ENCODE measurements around the gene SEPTIN3. TPM values are rescaled to one million over a fixed set of nuclear protein-coding genes. Genes with fewer than 3 reads are reported as not detected.
A peak's percentile ranks its signal among the peaks of the same experiment; 100 is the strongest.

The SEPTIN3 gene
- total and polyA plus RNA-seq, 3 donors from 2014 or later: 1.6 to 2.4 (median 2.2) TPM

GRCh38 chr22:41966607-41967240 is 2.5 kb upstream of the SEPTIN3 start:
- WGBS, 2 donors: 43 to 57% methylated on average over 8 of the region's 8 CpGs
- Histone ChIP-seq H3K4me1 (no peaks in the 10 kb centered on the region), H3K4me3 (no peak overlapping the region), H3K27me3 (no peaks in the 10 kb centered on the region), H3K36me3 (ENCODE audit: low read depth, missing control alignments) (no peaks in the 10 kb centered on the region), H3K9me3 (no peaks in the 10 kb centered on the region), H3K27ac (no peak overlapping the region)
- peak in 1 of 3 experiments; percentile 28 for TF ChIP-seq CTCF (IDR thresholded peaks at IDR 0.05)
- TF ChIP-seq POLR2A (IDR thresholded peaks at IDR 0.05): no peak
- intact Hi-C loops (cut with DNase I; ENCODE audit: low total_unique reads): no loop called here
- DNase-seq: peak; percentile 56

- no peaks in the 10 kb centered on the region for H3K9me3 ChIP-seq
- no peak overlapping the region for H3K27ac ChIP-seq
- no peaks in the 10 kb centered on the region for H3K4me1 ChIP-seq
- intact Hi-C loops (cut with DNase I; ENCODE audit: low total_unique reads): no loop called here
- DNase-seq: peak; percentile 39
- no peaks in the 10 kb centered on the region for H3K27me3 ChIP-seq
- WGBS, 2 donors: 60% methylated on average over 6 to 9 of the region's 9 CpGs
- TF ChIP-seq CTCF (IDR thresholded peaks at IDR 0.05): no peak
- no peak for TF ChIP-seq POLR2A (IDR thresholded peaks at IDR 0.05)
- H3K4me3 ChIP-seq: no peak overlapping the region
- no peaks in the 10 kb centered on the region for H3K36me3 ChIP-seq (ENCODE audit: low read depth, missing control alignments)
Observed at GRCh38 chr22:41968601-41969000, 642 bp upstream of the SEPTIN3 start.

- TF ChIP-seq CTCF (IDR thresholded peaks at IDR 0.05): no peak
- no peak for TF ChIP-seq POLR2A (IDR thresholded peaks at IDR 0.05)
- Histone ChIP-seq H3K27me3 (no peaks in the 10 kb centered on the region), H3K4me1 (no peaks in the 10 kb centered on the region), H3K4me3 (no peak overlapping the region), H3K9me3 (no peaks in the 10 kb centered on the region), H3K36me3 (ENCODE audit: low read depth, missing control alignments) (no peaks in the 10 kb centered on the region), H3K27ac (no peak overlapping the region)
- intact Hi-C loops (cut with DNase I; ENCODE audit: low total_unique reads): no loop called here
- 96 to 100% methylated on average over 2 of the region's 2 CpGs for WGBS, 2 donors
- no peak for DNase-seq
Observed at GRCh38 chr22:41970601-41971000, 1.4 kb downstream of the SEPTIN3 start.

GRCh38 chr22:41971431-41971830 is 2.2 kb downstream of the SEPTIN3 start:
- Histone ChIP-seq H3K36me3 (ENCODE audit: low read depth, missing control alignments) (no peaks in the 10 kb centered on the region), H3K27ac (no peak overlapping the region), H3K4me1 (no peaks in the 10 kb centered on the region), H3K27me3 (no peaks in the 10 kb centered on the region), H3K9me3 (no peaks in the 10 kb centered on the region), H3K4me3 (no peak overlapping the region)
- DNase-seq: no peak
- 88 to 89% methylated on average over 8 to 11 of the region's 11 CpGs for WGBS, 2 donors
- intact Hi-C loops (cut with DNase I; ENCODE audit: low total_unique reads): no loop called here
- TF ChIP-seq CTCF (IDR thresholded peaks at IDR 0.05) (no peak), POLR2A (IDR thresholded peaks at IDR 0.05) (no peak)

- Histone ChIP-seq H3K9me3 (no peaks in the 10 kb centered on the region), H3K4me3 (no peak overlapping the region), H3K27ac (no peak overlapping the region), H3K4me1 (no peaks in the 10 kb centered on the region), H3K36me3 (ENCODE audit: low read depth, missing control alignments) (no peaks in the 10 kb centered on the region), H3K27me3 (no peaks in the 10 kb centered on the region)
- no peak for DNase-seq
- WGBS, 2 donors: 72 to 76% methylated on average over 10 of the region's 10 CpGs
- TF ChIP-seq CTCF (IDR thresholded peaks at IDR 0.05): no peak
- no peak for TF ChIP-seq POLR2A (IDR thresholded peaks at IDR 0.05)
- intact Hi-C loops (cut with DNase I; ENCODE audit: low total_unique reads): no loop called here
Observed at GRCh38 chr22:41974691-41975290, 5.5 kb downstream of the SEPTIN3 start.
